Measurements from ENCODE around the gene DNAJA2.
"Not testable (repeated sequence)": the region's sequence is repeated elsewhere in the genome, so short reads cannot be mapped to it uniquely, and the experiment has no call there.

The DNAJA2 gene

DNA sequence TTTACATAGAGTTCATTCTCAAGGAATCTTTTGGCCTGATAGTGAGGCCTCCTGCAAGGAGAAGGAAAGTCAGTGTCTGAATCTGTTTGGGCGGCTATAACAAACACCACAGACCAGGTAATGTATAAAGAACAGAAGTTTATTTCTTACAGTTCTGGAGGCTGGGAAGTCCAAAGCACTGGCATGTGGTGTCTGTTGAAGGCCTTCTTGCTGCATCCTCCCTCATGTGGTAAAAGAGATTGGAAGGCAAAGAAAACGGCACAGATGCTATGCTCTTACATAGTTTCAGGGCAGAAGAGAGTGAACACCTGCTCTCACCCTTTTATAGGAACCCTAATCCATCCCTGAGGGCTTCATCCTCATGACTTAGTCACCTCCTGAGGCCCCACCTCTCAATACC, 31.2 kb upstream of the DNAJA2 start (continued):
- TF ChIP-seq ZNF791 (tag by site-specific recombination; IDR thresholded peaks at IDR 0.05): no peak
- no peak for TF ChIP-seq ZNF670 (tag by site-specific recombination; IDR thresholded peaks at IDR 0.05; ENCODE audit: low read depth)
- TF ChIP-seq ZNF133 (tag by site-specific recombination; IDR thresholded peaks at IDR 0.05): no peak
- TF ChIP-seq ZNF169 (tag by site-specific recombination; IDR thresholded peaks at IDR 0.05): no peak
- no peak for TF ChIP-seq MEIS1 (CRISPR knock-in tag; IDR thresholded peaks at IDR 0.05; ENCODE audit: borderline replicate concordance)
- TF ChIP-seq ZFP69B (tag by site-specific recombination; IDR thresholded peaks at IDR 0.05): no peak

DNA sequence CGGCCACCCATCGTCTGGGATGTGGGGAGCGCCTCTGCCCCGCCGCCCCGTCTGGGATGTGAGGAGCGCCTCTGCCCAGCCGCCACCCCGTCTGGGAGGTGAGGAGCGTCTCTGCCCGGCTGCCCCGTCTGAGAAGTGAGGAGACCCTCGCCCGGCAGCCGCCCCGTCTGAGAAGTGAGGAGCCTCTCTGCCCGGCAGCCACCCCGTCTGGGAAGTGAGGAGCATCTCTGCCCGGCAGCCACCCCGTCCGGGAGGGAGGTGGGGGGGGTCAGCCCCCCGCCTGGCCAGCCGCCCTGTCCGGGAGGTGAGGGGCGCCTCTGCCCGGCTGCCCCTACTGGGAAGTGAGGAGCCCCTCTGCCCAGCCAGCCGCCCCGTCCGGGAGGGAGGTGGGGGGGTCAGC, 26.6 kb upstream of the DNAJA2 start:
- H3K4me3 ChIP-seq (ENCODE audit: low read depth, low read length); POLR2A ChIA-PET; CTCF ChIA-PET; H3K4me1 ChIP-seq (ENCODE audit: control insufficient read depth, insufficient read depth, low read length); H3K27ac ChIP-seq (ENCODE audit: extremely low read depth, low read depth, low read length); H3K9me3 ChIP-seq (ENCODE audit: control insufficient read depth, insufficient read depth, low read depth, low read length); H3K36me3 ChIP-seq (ENCODE audit: control insufficient read depth in 2 of 2, insufficient read depth in 1 of 2, low read length in 2 of 2): not testable (repeated sequence)

DNA sequence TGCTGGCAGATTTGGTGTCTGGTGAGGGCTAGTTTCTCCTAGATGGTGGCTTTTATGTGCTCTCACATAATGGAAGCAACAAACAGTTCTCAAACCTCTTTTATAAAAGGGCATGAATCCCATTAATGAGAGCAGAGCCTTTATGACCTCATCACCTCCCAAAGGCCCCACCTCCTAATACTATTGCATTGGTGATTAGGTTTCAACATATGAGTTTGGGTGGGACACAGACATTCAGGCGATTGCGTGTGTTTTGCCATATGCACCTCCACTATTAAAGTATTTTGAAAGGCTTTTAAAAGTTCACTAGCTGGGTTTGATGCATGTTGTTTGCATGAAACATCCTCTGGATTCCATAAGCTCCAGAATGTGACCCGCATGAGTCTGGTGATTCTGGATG, 24.4 kb upstream of the DNAJA2 start:
- H3K9me3 ChIP-seq (ENCODE audit: control insufficient read depth, insufficient read depth, low read depth, low read length): no peaks in the 10 kb centered on the region
- TF ChIP-seq ZNF621 (tag by site-specific recombination; IDR thresholded peaks at IDR 0.05) (no peak), ZNF175 (tag by site-specific recombination; IDR thresholded peaks at IDR 0.05) (no peak), TCF7L2 (IDR thresholded peaks at IDR 0.05; ENCODE audit: borderline replicate concordance, low read depth, low read length) (no peak), ZNF37A (tag by site-specific recombination; IDR thresholded peaks at IDR 0.05) (no peak), ZNF610 (tag by site-specific recombination; IDR thresholded peaks at IDR 0.05; ENCODE audit: borderline replicate concordance) (no peak), KLF9 (tag by site-specific recombination; IDR thresholded peaks at IDR 0.05; ENCODE audit: low read depth) (no peak), ZNF555 (tag by site-specific recombination; conservative IDR thresholded peaks at IDR 0.05) (no peak), ZNF660 (tag by site-specific recombination; IDR thresholded peaks at IDR 0.05) (no peak), ZNF776 (tag by site-specific recombination; IDR thresholded peaks at IDR 0.05; ENCODE audit: borderline replicate concordance) (no peak), ZNF529 (tag by site-specific recombination; IDR thresholded peaks at IDR 0.05; ENCODE audit: insufficient replicate concordance) (no peak), ZNF223 (tag by site-specific recombination; IDR thresholded peaks at IDR 0.05) (no peak), FEZF1 (tag by site-specific recombination; IDR thresholded peaks at IDR 0.05) (no peak), ZNF311 (tag by site-specific recombination; IDR thresholded peaks at IDR 0.05; ENCODE audit: borderline replicate concordance) (no peak), ZNF174 (tag by site-specific recombination; IDR thresholded peaks at IDR 0.05) (no peak), ZNF24 (tag by site-specific recombination; IDR thresholded peaks at IDR 0.05) (no peak), ZNF274 (IDR thresholded peaks at IDR 0.05; ENCODE audit: low read length) (no peak), ZNF274 (tag by site-specific recombination; IDR thresholded peaks at IDR 0.05; ENCODE audit: borderline replicate concordance) (no peak), ZNF140 (tag by site-specific recombination; IDR thresholded peaks at IDR 0.05) (no peak)
- TF ChIP-seq, protein P1, sequence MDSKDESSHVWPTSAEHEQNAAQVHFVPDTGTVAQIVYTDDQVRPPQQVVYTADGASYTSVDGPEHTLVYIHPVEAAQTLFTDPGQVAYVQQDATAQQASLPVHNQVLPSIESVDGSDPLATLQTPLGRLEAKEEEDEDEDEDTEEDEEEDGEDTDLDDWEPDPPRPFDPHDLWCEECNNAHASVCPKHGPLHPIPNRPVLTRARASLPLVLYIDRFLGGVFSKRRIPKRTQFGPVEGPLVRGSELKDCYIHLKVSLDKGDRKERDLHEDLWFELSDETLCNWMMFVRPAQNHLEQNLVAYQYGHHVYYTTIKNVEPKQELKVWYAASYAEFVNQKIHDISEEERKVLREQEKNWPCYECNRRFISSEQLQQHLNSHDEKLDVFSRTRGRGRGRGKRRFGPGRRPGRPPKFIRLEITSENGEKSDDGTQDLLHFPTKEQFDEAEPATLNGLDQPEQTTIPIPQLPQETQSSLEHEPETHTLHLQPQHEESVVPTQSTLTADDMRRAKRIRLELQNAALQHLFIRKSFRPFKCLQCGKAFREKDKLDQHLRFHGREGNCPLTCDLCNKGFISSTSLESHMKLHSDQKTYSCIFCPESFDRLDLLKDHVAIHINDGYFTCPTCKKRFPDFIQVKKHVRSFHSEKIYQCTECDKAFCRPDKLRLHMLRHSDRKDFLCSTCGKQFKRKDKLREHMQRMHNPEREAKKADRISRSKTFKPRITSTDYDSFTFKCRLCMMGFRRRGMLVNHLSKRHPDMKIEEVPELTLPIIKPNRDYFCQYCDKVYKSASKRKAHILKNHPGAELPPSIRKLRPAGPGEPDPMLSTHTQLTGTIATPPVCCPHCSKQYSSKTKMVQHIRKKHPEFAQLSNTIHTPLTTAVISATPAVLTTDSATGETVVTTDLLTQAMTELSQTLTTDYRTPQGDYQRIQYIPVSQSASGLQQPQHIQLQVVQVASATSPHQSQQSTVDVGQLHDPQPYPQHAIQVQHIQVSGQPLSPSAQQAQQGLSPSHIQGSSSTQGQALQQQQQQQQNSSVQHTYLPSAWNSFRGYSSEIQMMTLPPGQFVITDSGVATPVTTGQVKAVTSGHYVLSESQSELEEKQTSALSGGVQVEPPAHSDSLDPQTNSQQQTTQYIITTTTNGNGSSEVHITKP (tag by site-specific recombination; IDR thresholded peaks at IDR 0.05): no peak
- TF ChIP-seq, protein P2, sequence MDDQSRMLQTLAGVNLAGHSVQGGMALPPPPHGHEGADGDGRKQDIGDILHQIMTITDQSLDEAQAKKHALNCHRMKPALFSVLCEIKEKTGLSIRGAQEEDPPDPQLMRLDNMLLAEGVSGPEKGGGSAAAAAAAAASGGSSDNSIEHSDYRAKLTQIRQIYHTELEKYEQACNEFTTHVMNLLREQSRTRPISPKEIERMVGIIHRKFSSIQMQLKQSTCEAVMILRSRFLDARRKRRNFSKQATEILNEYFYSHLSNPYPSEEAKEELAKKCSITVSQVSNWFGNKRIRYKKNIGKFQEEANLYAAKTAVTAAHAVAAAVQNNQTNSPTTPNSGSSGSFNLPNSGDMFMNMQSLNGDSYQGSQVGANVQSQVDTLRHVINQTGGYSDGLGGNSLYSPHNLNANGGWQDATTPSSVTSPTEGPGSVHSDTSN (CRISPR knock-in tag; IDR thresholded peaks at IDR 0.05): no peak
- TF ChIP-seq, protein P3, sequence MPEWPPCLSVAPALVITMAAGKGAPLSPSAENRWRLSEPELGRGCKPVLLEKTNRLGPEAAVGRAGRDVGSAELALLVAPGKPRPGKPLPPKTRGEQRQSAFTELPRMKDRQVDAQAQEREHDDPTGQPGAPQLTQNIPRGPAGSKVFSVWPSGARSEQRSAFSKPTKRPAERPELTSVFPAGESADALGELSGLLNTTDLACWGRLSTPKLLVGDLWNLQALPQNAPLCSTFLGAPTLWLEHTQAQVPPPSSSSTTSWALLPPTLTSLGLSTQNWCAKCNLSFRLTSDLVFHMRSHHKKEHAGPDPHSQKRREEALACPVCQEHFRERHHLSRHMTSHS (tag by site-specific recombination; IDR thresholded peaks at IDR 0.05): no peak
- CTCF ChIA-PET: no interaction called here
- no peak overlapping the region for H3K4me3 ChIP-seq (ENCODE audit: low read depth, low read length)
- no peaks in the 10 kb centered on the region for H3K4me1 ChIP-seq (ENCODE audit: control insufficient read depth, insufficient read depth, low read length)
- H3K27ac ChIP-seq (ENCODE audit: extremely low read depth, low read depth, low read length): no peak overlapping the region
- no peaks in the 10 kb centered on the region for H3K36me3 ChIP-seq (ENCODE audit: control insufficient read depth in 2 of 2, insufficient read depth in 1 of 2, low read length in 2 of 2)
- POLR2A ChIA-PET: no interaction called here

Measured in HEK293 (cell line).